Subcutaneous preadipocyte (primary cell): Measurements from ENCODE around the gene GOLGA6L4. TPM values are rescaled to one million over a fixed set of nuclear protein-coding genes. Genes with fewer than 3 reads are reported as not detected.

Experiments used
- small RNA-seq: library from RNA; depleted of rRNA; stranded (forward); fragments of <200 nt; gene quantifications from one replicate; pipeline ENCODE3, GENCODE V24; 2012
- total RNA-seq: library from RNA; depleted of rRNA; stranded (reverse); fragments of >200 nt; gene quantifications from 2 replicates; pipeline ENCODE4 v1.2.3, GENCODE V29; 2012

The GOLGA6L4 gene
- 0.37 and 0.78 TPM in 2 replicates for total RNA-seq

GRCh38 chr15:84235573-84235972 is at the start of gene GOLGA6L4:
TSS of gene GOLGA6L4 (plus strand) at chr15:84235773. CDS start at chr15:84235835, 62 bp downstream.

Small RNA genes within 50 kb of the gene (small RNA-seq; reads per million reads assigned to genes)
- gene RN7SL331P (not detected), gene UBE2Q2P8 (not detected)
